ENCODE results near the gene ZNF382. TPM values are rescaled to one million over a fixed set of nuclear protein-coding genes. Genes with fewer than 3 reads are reported as not detected.

Gene ZNF382
- total RNA-seq, 2 experiments from 2014 or later, result 12.0 to 13.3 TPM

Other genes starting within 250 kb of the ZNF382 start
- gene ZFP14, start 226.1 kb upstream of the ZNF382 start, total RNA-seq, result 1 to 10 TPM; 4.1 to 5.4 TPM
- 1 to 10 TPM; 5.2 to 5.4 TPM for gene ZFP82, start 186.7 kb upstream of the ZNF382 start, total RNA-seq
- 1 to 10 TPM; 6.2 to 7.5 TPM for gene ZNF566, start 115.8 kb upstream of the ZNF382 start, total RNA-seq
- 10 to 100 TPM in 1 of 2 experiments, 1 to 10 TPM in 1; 8.6 to 10.5 TPM for gene ZNF260, start 77.0 kb upstream of the ZNF382 start, total RNA-seq
- gene ZNF529, start 32.0 kb upstream of the ZNF382 start, total RNA-seq, result 10 to 100 TPM; 13.7 to 15.1 TPM
- gene ZNF461, start 61.5 kb downstream of the ZNF382 start, total RNA-seq, result 1 to 10 TPM; 6.2 to 7.3 TPM
- gene ZNF567, start 82.3 kb downstream of the ZNF382 start, total RNA-seq, result 10 to 100 TPM; 10.1 to 12.5 TPM
- gene ZNF850, start 167.5 kb downstream of the ZNF382 start, total RNA-seq, result 10 to 100 TPM in 1 of 2 experiments, 1 to 10 TPM in 1; 9.8 to 12.5 TPM
- 1 to 10 TPM; 8.0 to 9.5 TPM for gene ZNF790, start 233.1 kb downstream of the ZNF382 start, total RNA-seq
- gene ZNF345, start 245.6 kb downstream of the ZNF382 start, total RNA-seq, result 1 to 10 TPM; 4.6 to 4.9 TPM